Measurements from ENCODE around the gene NFATC4.

Gene NFATC4

DNA sequence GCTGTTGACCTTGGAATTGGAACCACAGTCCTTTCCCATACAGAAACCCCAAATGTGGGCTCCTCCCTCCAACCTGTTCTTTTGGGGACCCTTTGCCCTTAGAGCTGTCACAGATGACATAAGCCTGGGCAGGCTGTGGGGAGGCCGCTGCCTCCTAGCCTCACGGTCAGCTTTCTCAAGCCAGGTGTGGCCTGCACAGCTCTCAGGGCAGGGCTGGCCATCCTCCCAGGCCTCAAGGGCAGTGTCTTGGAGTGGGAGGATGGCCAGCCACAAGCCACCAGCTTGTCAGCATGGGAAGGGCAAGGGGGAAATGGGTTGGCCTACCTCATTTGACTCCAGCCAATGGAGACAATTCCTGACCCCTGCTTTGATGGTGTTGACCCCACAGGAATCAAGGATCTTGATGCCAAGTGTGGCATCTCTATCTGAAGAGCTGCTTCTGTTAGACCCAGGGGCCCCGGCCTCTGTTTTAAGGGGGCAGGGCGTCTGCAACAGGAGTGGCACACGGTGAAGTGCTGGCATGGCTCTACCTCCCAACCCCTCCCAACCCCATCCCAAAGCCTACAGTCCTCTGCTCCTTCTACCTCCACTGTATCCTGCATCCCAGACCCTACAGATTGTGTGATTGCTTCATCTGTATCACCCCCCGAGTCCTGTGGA is 50.0 kb downstream of the NFATC4 start:
- DNase-seq (ENCODE audit: insufficient read length, low spot score) (no peak), FAIRE-seq (no peak)
- TF ChIP-seq, protein P1, sequence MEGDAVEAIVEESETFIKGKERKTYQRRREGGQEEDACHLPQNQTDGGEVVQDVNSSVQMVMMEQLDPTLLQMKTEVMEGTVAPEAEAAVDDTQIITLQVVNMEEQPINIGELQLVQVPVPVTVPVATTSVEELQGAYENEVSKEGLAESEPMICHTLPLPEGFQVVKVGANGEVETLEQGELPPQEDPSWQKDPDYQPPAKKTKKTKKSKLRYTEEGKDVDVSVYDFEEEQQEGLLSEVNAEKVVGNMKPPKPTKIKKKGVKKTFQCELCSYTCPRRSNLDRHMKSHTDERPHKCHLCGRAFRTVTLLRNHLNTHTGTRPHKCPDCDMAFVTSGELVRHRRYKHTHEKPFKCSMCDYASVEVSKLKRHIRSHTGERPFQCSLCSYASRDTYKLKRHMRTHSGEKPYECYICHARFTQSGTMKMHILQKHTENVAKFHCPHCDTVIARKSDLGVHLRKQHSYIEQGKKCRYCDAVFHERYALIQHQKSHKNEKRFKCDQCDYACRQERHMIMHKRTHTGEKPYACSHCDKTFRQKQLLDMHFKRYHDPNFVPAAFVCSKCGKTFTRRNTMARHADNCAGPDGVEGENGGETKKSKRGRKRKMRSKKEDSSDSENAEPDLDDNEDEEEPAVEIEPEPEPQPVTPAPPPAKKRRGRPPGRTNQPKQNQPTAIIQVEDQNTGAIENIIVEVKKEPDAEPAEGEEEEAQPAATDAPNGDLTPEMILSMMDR (IDR thresholded peaks at IDR 0.05; ENCODE audit: insufficient read depth, missing control alignments) = no peak

DNA sequence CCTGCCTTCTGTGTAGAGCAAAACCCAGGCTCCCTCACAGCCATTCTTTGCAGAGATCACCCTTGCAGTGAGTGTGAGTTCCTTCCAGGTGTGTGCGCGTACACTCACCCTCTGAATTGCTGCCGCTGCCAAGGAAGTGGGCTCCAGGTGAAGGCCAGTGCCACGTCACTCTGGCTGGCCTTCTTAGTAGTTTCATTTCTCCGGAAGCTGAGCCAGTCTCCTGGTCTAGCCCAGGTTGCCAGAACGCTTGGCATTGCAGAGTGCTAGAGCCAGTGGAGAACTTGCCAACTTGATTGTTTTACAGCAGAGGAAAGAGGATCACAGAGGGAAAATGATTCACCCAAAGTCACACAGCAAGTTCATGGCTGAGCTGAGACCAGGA is 50.5 kb downstream of the NFATC4 start:
- DNase-seq (ENCODE audit: insufficient read length, low spot score) (no peak), FAIRE-seq (no peak)
- TF ChIP-seq, protein P1 (IDR thresholded peaks at IDR 0.05; ENCODE audit: insufficient read depth, missing control alignments) = no peak

DNA sequence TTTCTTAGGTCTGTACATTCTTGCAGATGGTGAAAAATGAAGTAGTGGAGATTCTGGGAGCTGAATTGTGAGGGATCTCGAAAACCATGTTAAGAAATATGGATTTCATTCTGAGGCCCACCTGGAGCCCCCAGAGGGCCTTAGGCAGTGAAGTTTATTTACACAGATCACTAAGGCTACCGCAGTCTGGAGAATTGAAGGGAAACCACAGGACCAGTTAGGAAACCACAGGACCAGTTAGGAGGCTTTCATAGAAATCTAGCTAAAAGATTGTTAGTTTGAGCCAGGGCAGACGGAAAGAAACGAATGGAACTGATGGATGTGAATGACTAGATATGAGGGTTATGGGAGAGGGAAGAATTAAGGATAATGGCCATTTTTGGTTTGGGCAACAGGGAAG is 54.3 kb downstream of the NFATC4 start:
- TF ChIP-seq, protein P1 (IDR thresholded peaks at IDR 0.05; ENCODE audit: insufficient read depth, missing control alignments) = no peak
- DNase-seq (ENCODE audit: insufficient read length, low spot score) = no peak
- FAIRE-seq = no peak

DNA sequence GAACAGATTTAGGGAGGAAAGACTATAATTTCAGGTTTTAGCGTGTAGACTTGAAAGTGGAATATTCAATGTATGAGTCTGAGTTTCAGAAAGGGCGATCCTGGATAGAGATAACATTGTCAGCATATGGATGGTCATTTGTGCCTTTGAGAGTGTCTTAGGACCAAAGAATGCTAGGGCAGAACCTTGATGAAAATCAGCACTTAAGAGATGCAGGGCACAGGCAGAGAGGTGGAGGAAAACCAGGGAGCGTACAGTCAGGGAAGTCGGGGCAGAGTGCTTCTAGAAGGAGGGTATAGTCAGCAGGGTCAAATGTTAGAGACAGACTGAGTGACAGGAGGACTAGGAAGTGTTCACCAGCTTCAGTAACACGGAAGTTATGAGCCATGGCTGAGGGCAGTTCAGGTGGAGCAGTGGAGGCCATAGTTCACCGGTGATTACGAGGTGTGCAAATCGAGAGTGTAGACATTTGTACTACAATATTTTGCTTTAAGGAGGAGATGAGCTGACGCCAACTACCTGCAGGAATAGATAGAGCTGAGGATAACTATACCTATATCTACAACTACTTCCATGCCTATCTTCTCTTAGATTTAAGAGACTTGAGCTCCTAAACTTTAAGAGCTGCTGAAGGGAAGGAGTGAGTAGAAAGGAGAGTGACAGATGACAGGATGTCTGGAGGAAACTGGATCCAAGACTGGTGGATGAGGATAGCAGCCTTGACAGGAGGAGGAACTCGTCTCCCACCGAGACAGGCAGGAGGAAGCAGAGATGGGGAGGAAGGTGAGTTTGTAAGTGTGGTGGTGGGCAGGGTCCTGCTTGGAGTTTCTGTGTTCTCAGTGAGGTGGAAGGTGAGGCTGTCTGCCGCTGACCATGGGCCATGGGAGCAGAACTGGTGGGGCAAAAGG is 55.0 kb downstream of the NFATC4 start:
- TF ChIP-seq, protein P1 (IDR thresholded peaks at IDR 0.05; ENCODE audit: insufficient read depth, missing control alignments) = no peak
- DNase-seq (ENCODE audit: insufficient read length, low spot score) (no peak), FAIRE-seq (no peak)

DNA sequence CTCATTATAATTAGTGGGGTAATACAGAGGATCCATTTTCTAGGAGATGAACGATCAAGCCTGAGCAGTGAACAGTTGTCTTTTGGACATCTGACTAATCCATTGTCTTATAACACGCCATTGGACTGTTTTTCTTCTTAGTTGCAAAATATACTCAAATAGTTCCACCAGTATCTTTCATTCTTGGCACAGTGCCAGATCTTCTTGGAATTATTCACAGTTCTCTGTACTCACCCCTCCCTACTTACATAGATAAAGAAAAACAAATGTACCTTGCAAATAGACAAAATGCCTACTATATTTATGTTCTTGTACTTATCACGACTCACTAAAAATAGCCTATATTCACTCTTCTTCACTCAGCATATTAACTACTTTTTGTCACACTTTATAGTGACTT is 57.7 kb downstream of the NFATC4 start:
- DNase-seq (ENCODE audit: insufficient read length, low spot score) (no peak), FAIRE-seq (no peak)
- TF ChIP-seq, protein P1 (IDR thresholded peaks at IDR 0.05; ENCODE audit: insufficient read depth, missing control alignments) = no peak

DNA sequence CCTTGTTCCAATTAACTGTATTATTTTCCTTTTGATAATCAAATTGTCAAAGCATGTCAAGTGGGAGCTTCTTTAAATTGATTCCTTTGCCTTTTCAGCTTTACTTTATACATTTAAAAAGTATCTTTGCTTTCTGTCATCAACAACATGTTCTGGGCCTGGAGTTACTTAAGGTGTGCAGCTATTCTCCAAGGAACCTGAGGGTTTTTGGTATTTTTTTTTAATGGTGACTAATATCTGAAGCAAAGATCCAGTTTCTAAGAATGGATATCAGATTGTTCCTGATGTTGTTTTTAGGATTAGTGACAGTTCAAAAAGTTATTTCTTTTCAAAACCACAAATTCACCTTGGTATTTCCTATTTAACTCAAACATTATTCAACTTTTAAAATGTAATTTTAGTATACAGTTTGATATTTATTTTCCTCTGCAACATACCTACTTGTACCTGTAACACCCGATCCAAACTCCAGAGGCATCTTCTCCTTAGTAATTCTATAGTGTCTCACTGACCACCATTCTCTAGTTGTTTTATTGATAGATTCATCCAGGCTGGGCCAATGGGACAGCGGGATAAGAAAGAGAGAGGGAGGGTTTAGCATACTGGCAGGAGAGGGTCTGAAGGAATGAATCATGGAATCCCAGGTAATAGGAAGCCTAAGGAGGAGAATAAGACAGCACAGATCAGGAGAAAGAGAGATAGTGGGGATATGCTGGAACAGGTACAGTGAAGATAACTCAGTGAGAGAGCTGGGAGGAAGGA is 58.3 kb downstream of the NFATC4 start:
- FAIRE-seq = no peak
- TF ChIP-seq, protein P1 (IDR thresholded peaks at IDR 0.05; ENCODE audit: insufficient read depth, missing control alignments) = no peak
- no peak for DNase-seq (ENCODE audit: insufficient read length, low spot score)
